Chondrocyte (in vitro differentiated cells): Measurements from ENCODE around the gene SNU13. TPM values are rescaled to one million over a fixed set of nuclear protein-coding genes. Genes with fewer than 3 reads are reported as not detected.

Source experiments
- DNase-seq: peaks from one replicate; pipeline ENCODE4 v3.0.0; 2021; ENCODE audit warnings: mixed read lengths, low spot score
- H3K27ac Mint-ChIP-seq: one replicate; pipeline ENCODE4 v1.8.0; 2021; ENCODE audit warnings: mild to moderate bottlenecking, moderate library complexity, mixed read lengths; ENCODE audit not compliant: unreplicated experiment
- H3K27me3 Mint-ChIP-seq: 2 replicates; pipeline ENCODE4 v1.8.0; 2021; ENCODE audit warnings: low read depth, mixed read lengths
- H3K36me3 Mint-ChIP-seq: 2 replicates; pipeline ENCODE4 v1.8.0; 2021; ENCODE audit warnings: low read depth, mixed read lengths
- H3K4me1 Mint-ChIP-seq: 2 replicates; pipeline ENCODE4 v1.8.0; 2021; ENCODE audit warnings: low read depth, mild to moderate bottlenecking, mixed read lengths
- H3K4me3 Mint-ChIP-seq: one replicate; pipeline ENCODE4 v1.8.0; 2021; ENCODE audit warnings: mild to moderate bottlenecking, moderate library complexity, mixed read lengths; ENCODE audit not compliant: unreplicated experiment
- H3K9me3 Mint-ChIP-seq: 2 replicates; pipeline ENCODE4 v1.8.0; 2021; ENCODE audit warnings: low read depth, mixed read lengths
- CTCF ChIP-seq: fragments of 200-600 bp; sonication (generic); IDR thresholded peaks from 2 replicates; pipeline ENCODE4 v1.5.0; 2021; ENCODE audit warnings: antibody characterized with exemption, mild to moderate bottlenecking, moderate library complexity
- total RNA-seq: library from RNA; stranded (reverse); gene quantifications from 3 replicates; pipeline ENCODE4 v1.2.1, GENCODE V29; 2021

Gene SNU13
- total RNA-seq, 1 donor from 2014 or later, result 88.8 TPM

- H3K9me3 Mint-ChIP-seq, result no peaks in the 10 kb centered on the region
- no peaks in the 10 kb centered on the region for H3K36me3 Mint-ChIP-seq
- H3K27me3 Mint-ChIP-seq, result no peaks in the 10 kb centered on the region
- no peak within 1 kb of the TSS for H3K27ac Mint-ChIP-seq
- DNase-seq, result no peak
- no peak for TF ChIP-seq CTCF
- no peak within 1 kb of the TSS for H3K4me3 Mint-ChIP-seq
- no peaks in the 10 kb centered on the region for H3K4me1 Mint-ChIP-seq
These were observed 10.8 kb upstream of the SNU13 start, which contains the start of gene MEI1 for GRCh38 chr22:41699264-41700107. MEI1 (plus strand) TSS chr22:41699503; CDS start chr22:41699539, 36 bp downstream.

GRCh38 chr22:41697126-41697775, 8.6 kb upstream of the SNU13 start:
- Mint-ChIP-seq H3K27me3 (no peaks in the 10 kb centered on the region), H3K27ac (peak overlapping the region; percentile 98), H3K4me1 (no peaks in the 10 kb centered on the region), H3K4me3 (peak overlapping the region; percentile 69), H3K36me3 (no peaks in the 10 kb centered on the region), H3K9me3 (no peaks in the 10 kb centered on the region)
- peak; percentile 96 for DNase-seq
- peak; percentile 99 for TF ChIP-seq CTCF

- peak overlapping the region; percentile 98 for H3K27ac Mint-ChIP-seq
- H3K27me3 Mint-ChIP-seq, result no peaks in the 10 kb centered on the region
- no peak for DNase-seq
- peak overlapping the region; percentile 69 for H3K4me3 Mint-ChIP-seq
- no peaks in the 10 kb centered on the region for H3K36me3 Mint-ChIP-seq
- H3K9me3 Mint-ChIP-seq, result no peaks in the 10 kb centered on the region
- TF ChIP-seq CTCF, result no peak
- H3K4me1 Mint-ChIP-seq, result no peaks in the 10 kb centered on the region
These were observed 8.0 kb upstream of the SNU13 start for GRCh38 chr22:41696703-41697102.

GRCh38 chr22:41695211-41695610, 6.5 kb upstream of the SNU13 start:
- H3K9me3 Mint-ChIP-seq, result no peaks in the 10 kb centered on the region
- H3K27me3 Mint-ChIP-seq, result no peaks in the 10 kb centered on the region
- no peak overlapping the region for H3K27ac Mint-ChIP-seq
- no peaks in the 10 kb centered on the region for H3K36me3 Mint-ChIP-seq
- no peak overlapping the region for H3K4me3 Mint-ChIP-seq
- DNase-seq, result no peak
- no peak for TF ChIP-seq CTCF
- H3K4me1 Mint-ChIP-seq, result peaks cover 1% of the 10 kb centered on the region

- Mint-ChIP-seq H3K27me3 (no peaks in the 10 kb centered on the region), H3K27ac (peak overlapping the region; percentile 41), H3K36me3 (no peaks in the 10 kb centered on the region), H3K9me3 (no peaks in the 10 kb centered on the region), H3K4me1 (peaks cover 23% of the 10 kb centered on the region), H3K4me3 (no peak overlapping the region)
- DNase-seq, result no peak
- no peak for TF ChIP-seq CTCF
These were observed 1.8 kb upstream of the SNU13 start for GRCh38 chr22:41690476-41690875.
